SK-N-SH (cell line): ENCODE measurements around the gene ADK. TPM values are rescaled to one million over a fixed set of nuclear protein-coding genes. Genes with fewer than 3 reads are reported as not detected.
A peak's percentile ranks its signal among the peaks of the same experiment; 100 is the strongest.

Experiments used
- CTCF ChIA-PET: fragments of 300-600, 350-600 bp; formaldehyde crosslinking; extraction: SDS; loops from one replicate; lab custom pipeline; 2021; lab: Yijun Ruan, JAX
- POLR2A ChIA-PET: fragments of 350-600 bp; sonication (Branson Sonifier 250); formaldehyde crosslinking; extraction: SDS; loops from one replicate; lab custom pipeline; 2020; ENCODE audit warnings: antibody characterized with exemption, inconsistent platforms; lab: Yijun Ruan, JAX
- DNase-seq: peaks from one replicate; pipeline ENCODE4 v3.0.0; 2012
- H2AFZ ChIP-seq: fragments of 200-600 bp; sonication (generic); 2 replicates; pipeline ENCODE4 v1.8.1; 2016; ENCODE audit warnings: antibody characterized with exemption, mild to moderate bottlenecking, low read depth
- H3F3A ChIP-seq: fragments of 200-600 bp; sonication (generic); replicated peaks from 2 replicates; pipeline ENCODE3; 2016; ENCODE audit warnings: antibody characterized with exemption, mild to moderate bottlenecking; ENCODE audit not compliant: insufficient read depth
- H3K27ac ChIP-seq, 2 experiments: fragments of 200-500 bp in 1 of 2; fragments of 200-600 bp in 1 of 2; sonication (Bioruptor generic) in 1 of 2; sonication (generic), shearing (Covaris generic) in 1 of 2; 2 replicates each; pipeline versions ENCODE4 v1.5.1 to v1.6.1; 2014 to 2016; ENCODE audit warnings: low read depth in 2 of 2, inconsistent platforms in 1 of 2, low read length in 1 of 2, mild to moderate bottlenecking in 1 of 2, mixed read lengths in 1 of 2
- H3K27me3 ChIP-seq: fragments of 200-600 bp; sonication (generic), shearing (Covaris generic); 2 replicates; pipeline ENCODE4 v1.6.1; 2016; ENCODE audit warnings: mixed run types; ENCODE audit not compliant: insufficient read depth
- H3K36me3 ChIP-seq, 2 experiments: fragments of 200-500 bp in 1 of 2; fragments of 200-600 bp in 1 of 2; sonication (Bioruptor generic) in 1 of 2; sonication (generic) in 1 of 2; replicated peaks in 1 of 2; 2 replicates each; pipeline versions ENCODE3 to v1.5.1; 2014 to 2016; ENCODE audit warnings: low read length in 1 of 2, mild to moderate bottlenecking in 1 of 2; ENCODE audit not compliant: insufficient read depth in 2 of 2, control insufficient read depth in 1 of 2
- H3K4me1 ChIP-seq, 2 experiments: fragments of 200-500 bp in 1 of 2; fragments of 200-600 bp in 1 of 2; sonication (Bioruptor generic) in 1 of 2; sonication (generic), shearing (Covaris generic) in 1 of 2; 2 replicates each; pipeline versions ENCODE4 v1.5.1 to v1.6.1; 2014 to 2016; ENCODE audit warnings: low read depth in 1 of 2, low read length in 1 of 2, mixed run types in 1 of 2; ENCODE audit not compliant: insufficient read depth in 2 of 2, control insufficient read depth in 1 of 2
- H3K4me2 ChIP-seq: fragments of 200-600 bp; sonication (generic), shearing (Covaris generic); 2 replicates; pipeline ENCODE4 v1.6.1; 2017; ENCODE audit warnings: mixed run types
- H3K4me3 ChIP-seq, 2 experiments: fragments of 200-500 bp in 1 of 2; fragments of 200-600 bp in 1 of 2; sonication (Bioruptor generic) in 1 of 2; sonication (generic), shearing (Covaris generic) in 1 of 2; 2 replicates each; pipeline versions ENCODE4 v1.5.1 to v1.8.1; 2014 to 2016; ENCODE audit warnings: low read depth in 2 of 2, inconsistent platforms in 1 of 2, low read length in 1 of 2, mild to moderate bottlenecking in 1 of 2, mixed read lengths in 1 of 2, moderate library complexity in 1 of 2
- H3K79me2 ChIP-seq: fragments of 200-600 bp; sonication (generic); 2 replicates; pipeline ENCODE4 v1.8.1; 2017; ENCODE audit warnings: mild to moderate bottlenecking; ENCODE audit not compliant: insufficient read depth
- H3K9ac ChIP-seq: fragments of 200-600 bp; sonication (generic); 2 replicates; pipeline ENCODE4 v1.6.1; 2017; ENCODE audit warnings: mixed run types
- H3K9me2 ChIP-seq: fragments of 200-600 bp; sonication (generic); 2 replicates; pipeline ENCODE4 v1.6.1; 2017; ENCODE audit warnings: mixed run types
- H3K9me3 ChIP-seq: fragments of 200-600 bp; sonication (generic); 2 replicates; pipeline ENCODE4 v1.6.1; 2017; ENCODE audit warnings: mixed run types, mild to moderate bottlenecking, moderate library complexity
- H4K20me1 ChIP-seq: fragments of 200-600 bp; sonication (generic); 2 replicates; pipeline ENCODE4 v1.6.1; 2017; ENCODE audit warnings: mild to moderate bottlenecking, mixed run types; ENCODE audit not compliant: insufficient read depth
- EP300 ChIP-seq, 2 experiments: IDR thresholded peaks; 2 replicates each; pipeline versions ENCODE4 v1.4.0 to v1.6.1; 2012; ENCODE audit warnings: borderline replicate concordance in 1 of 2, low read depth in 1 of 2, low read length in 1 of 2
- EZH2phosphoT487 ChIP-seq: fragments of 200-600 bp; sonication (generic); IDR thresholded peaks from 2 replicates; pipeline ENCODE4 v1.6.1; 2017; ENCODE audit warnings: low read depth, mixed run types, mild to moderate bottlenecking, antibody characterized with exemption, moderate library complexity, borderline replicate concordance
- FOSL2 ChIP-seq: IDR thresholded peaks from 2 replicates; pipeline ENCODE4 v1.4.0; 2012; ENCODE audit warnings: low read depth, mild to moderate bottlenecking, moderate library complexity, borderline replicate concordance
- GABPA ChIP-seq: IDR thresholded peaks from 2 replicates; pipeline ENCODE4 v1.4.0; 2012; ENCODE audit warnings: low read depth, mild to moderate bottlenecking
- GATA2 ChIP-seq: sonication (generic); formaldehyde crosslinking; IDR thresholded peaks from 2 replicates; pipeline ENCODE4 v1.5.0; 2020; ENCODE audit warnings: mild to moderate bottlenecking, missing genetic modification reagents
- JUND ChIP-seq: IDR thresholded peaks from 2 replicates; pipeline ENCODE4 v1.4.0; 2012
- MXI1 ChIP-seq: IDR thresholded peaks from 2 replicates; pipeline ENCODE4 v1.6.1; 2012; ENCODE audit warnings: mild to moderate bottlenecking, low read depth, low read length, improper control_type of control experiment
- PBX3 ChIP-seq: IDR thresholded peaks from 2 replicates; pipeline ENCODE4; 2012
- REST ChIP-seq: IDR thresholded peaks from 2 replicates; pipeline ENCODE4 v1.6.1; 2012; ENCODE audit warnings: mild to moderate bottlenecking, low read depth, low read length, moderate library complexity
- RFX5 ChIP-seq: IDR thresholded peaks from 2 replicates; pipeline ENCODE4 v1.6.1; 2012; ENCODE audit warnings: mild to moderate bottlenecking, improper control_type of control experiment, low read length
- SMC3 ChIP-seq: IDR thresholded peaks from 2 replicates; pipeline ENCODE4 v1.6.1; 2012; ENCODE audit warnings: low read depth, low read length, improper control_type of control experiment
- TCF12 ChIP-seq: IDR thresholded peaks from 2 replicates; pipeline ENCODE4 v1.4.0; 2012
- ZBTB33 ChIP-seq: IDR thresholded peaks from 2 replicates; pipeline ENCODE4 v1.4.0; 2012; ENCODE audit warnings: low read depth, borderline replicate concordance
- WGBS: methylation state at CpG from one replicate; pipeline ENCODE4 v1.1.6; 2017; ENCODE audit warnings: low lambda C conversion rate; 5-methylcytosine and 5-hydroxymethylcytosine counted together
- polyA plus RNA-seq, 3 experiments: library from polyadenylated mRNA; depleted of rRNA; stranded (reverse); fragments of >200 nt; gene quantifications; 2 replicates each; pipeline ENCODE4 v1.2.3, GENCODE V29; 2012

ADK gene
- polyA plus RNA-seq, 1 of the 3 experiments (the other 2 are of a cell fraction) = 25.1 TPM

GRCh38 chr10:74329873-74330272 lies 178.9 kb downstream of the ADK start:
- Histone ChIP-seq H3K9me3 (peaks cover 7% of the 10 kb centered on the region; the same call in 1 of the 2 replicates), H3F3A (peaks cover 24% of the 10 kb centered on the region), H3K4me2 (no peak overlapping the region), H3K36me3 (peaks cover 0 to 15% of the 10 kb centered on the region in 2 experiments), H4K20me1 (no peaks in the 10 kb centered on the region), H3K27ac (peak overlapping the region in 1 of 2 experiments; percentile 48; a peak in 2 of 4 replicates), H3K9ac (no peak overlapping the region), H3K9me2 (no peaks in the 10 kb centered on the region), H3K4me3 (no peak overlapping the region), H2AFZ (no peak overlapping the region), H3K27me3 (no peaks in the 10 kb centered on the region), H3K79me2 (peaks cover 46% of the 10 kb centered on the region), H3K4me1 (peaks cover 7 to 8% of the 10 kb centered on the region in 2 experiments; a peak in 2 of 4 replicates)
- ChIA-PET CTCF (interaction anchor here (1.0 kb wide), 1 partner anchor 85 kb away, joined by 3 read pairs; no protein-coding TSS in a partner anchor), POLR2A (no interaction called here)
- TF ChIP-seq SMC3 (no peak), PBX3 (peak; percentile 54), TCF12 (peak; percentile 38; the same call in 1 of the 2 replicates), GABPA (no peak), RFX5 (no peak), MXI1 (no peak), ZBTB33 (no peak), REST (no peak), EZH2phosphoT487 (no peak), FOSL2 (peak; percentile 40; the same call in 1 of the 2 replicates), GATA2 (no peak), JUND (peak; percentile 19; the same call in 1 of the 2 replicates), EP300 (IDR thresholded peaks at IDR 0.05; ENCODE audit: borderline replicate concordance in 1 of 2, low read depth in 1 of 2, low read length in 1 of 2) (0 out of 4 replicates have a peak, but pooled peaks of 1 of the 2 experiments have one; percentile 11)
- DNase-seq = no peak
- WGBS = 76% methylated on average over 2 of the region's 2 CpGs
